Motor neuron (in vitro differentiated cells): ENCODE data around the gene MYADML2. TPM values are rescaled to one million over a fixed set of nuclear protein-coding genes. Genes with fewer than 3 reads are reported as not detected.

ENCODE experiments used
- ATAC-seq, 8 experiments: fragments of 200-7000 bp; cut with Tn5 transposase; replicated peaks in 6 of 8; 2 replicates each; pipeline ENCODE4 v1.8.0; 2021; ENCODE audit warnings: mild to moderate bottlenecking in 8 of 8, moderate library complexity in 8 of 8
- H3K27ac ChIP-seq, 2 donors: fragments of 250-450 bp; sonication (Bioruptor Pico); 2 replicates each; pipeline ENCODE4 v1.9.0; 2021; ENCODE audit warnings: antibody characterized with exemption in 2 of 2, mild to moderate bottlenecking in 2 of 2, moderate library complexity in 1 of 2
- H3K4me1 ChIP-seq, 2 donors: fragments of 250-450 bp; sonication (Bioruptor Pico); replicated peaks in 1 of 2; 2 replicates each; pipeline ENCODE4 v1.6.1; 2021; ENCODE audit warnings: antibody characterized with exemption in 2 of 2, mild to moderate bottlenecking in 2 of 2, moderate library complexity in 1 of 2
- H3K4me3 ChIP-seq, 5 donors: fragments of 250-450 bp; sonication (Bioruptor Pico); 2 replicates each; pipeline ENCODE4 v1.9.0; 2021; ENCODE audit warnings: antibody characterized with exemption in 5 of 5, mild to moderate bottlenecking in 5 of 5, moderate library complexity in 4 of 5
- WGBS, 10 experiments: fragments of 450-650 bp; shearing (Covaris generic); methylation state at CpG; one replicate each; pipeline ENCODE4 v1.0.0; 2022; 5-methylcytosine and 5-hydroxymethylcytosine counted together
- in situ Hi-C, 9 experiments: fragments of 400-800 bp; cut with MboI; loops; one replicate each; pipeline ENCODE4 v1.15.0; 2021; ENCODE audit warnings: low sequenced_read_pairs in 9 of 9, low pct_unique_long_range_greater_than_20kb in 2 of 9; ENCODE audit not compliant: unreplicated experiment in 9 of 9
- total RNA-seq, 8 experiments: library from RNA; unstranded; fragments of 300-600 nt; gene quantifications; 2 replicates each; pipeline versions ENCODE4 v1.2.3 to v1.2.4, GENCODE V29; 2022

The MYADML2 gene
- total RNA-seq, 8 experiments from 2014 or later: 0.10 to 1.4 (median 0.47) TPM

DNA sequence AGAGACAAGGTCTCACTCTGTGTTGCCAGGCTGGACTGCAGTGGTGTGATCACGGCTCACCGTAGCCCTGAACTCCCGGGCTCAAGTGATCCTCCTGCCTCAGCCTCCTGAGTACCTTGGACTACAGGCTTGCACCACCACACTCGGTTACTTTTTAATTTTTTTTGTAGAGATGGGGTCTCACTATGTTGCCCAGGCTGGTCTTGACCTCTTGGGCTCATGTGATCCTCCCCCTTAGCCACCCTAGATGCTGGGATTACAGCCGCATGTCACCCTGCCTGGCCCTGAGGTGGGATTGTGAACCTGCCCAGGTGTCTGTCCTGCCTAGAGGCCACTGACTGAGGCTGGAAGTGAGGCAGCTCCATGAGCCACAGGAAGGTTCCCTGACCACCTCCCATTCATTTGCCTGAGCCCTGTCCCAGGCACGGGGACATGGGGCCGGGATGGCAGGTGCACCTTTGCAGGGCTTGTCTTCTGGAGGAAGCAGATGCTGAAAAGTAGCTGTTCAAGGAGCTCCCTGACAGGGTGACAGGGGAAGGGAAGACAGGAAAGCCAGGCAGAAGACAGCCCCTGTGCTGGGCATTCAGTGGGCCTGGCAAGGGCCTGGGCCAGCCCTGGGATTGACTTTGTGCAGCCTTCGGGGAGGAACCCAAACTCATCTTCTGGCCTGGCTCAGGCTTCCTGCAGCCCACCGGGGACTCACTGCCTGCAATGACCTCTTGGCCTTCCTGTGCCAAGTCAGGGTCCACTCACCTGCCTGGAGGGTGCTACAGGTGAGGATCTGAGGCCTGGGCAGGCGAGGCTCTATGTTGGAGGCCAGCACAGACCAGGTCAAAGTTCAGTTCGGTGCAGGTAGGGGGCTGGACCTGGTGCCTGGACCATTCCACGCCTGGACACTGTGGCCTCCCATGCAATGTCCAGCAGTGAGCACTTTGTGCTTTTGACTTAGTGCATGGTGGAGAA lies 22.1 kb upstream of the MYADML2 start:
- in situ Hi-C loops: no loop called here
- no peak overlapping the region for H3K4me3 ChIP-seq
- WGBS, 10 experiments: 60 to 100% (median 93%) methylated on average over 1 to 7 of the region's 12 CpGs; no CpG with 5 or more reads in 1 of the 10 experiments
- peaks cover 24 to 26% of the 10 kb centered on the region in 2 donors for H3K4me1 ChIP-seq
- no peak overlapping the region for H3K27ac ChIP-seq
- no peak for ATAC-seq

DNA sequence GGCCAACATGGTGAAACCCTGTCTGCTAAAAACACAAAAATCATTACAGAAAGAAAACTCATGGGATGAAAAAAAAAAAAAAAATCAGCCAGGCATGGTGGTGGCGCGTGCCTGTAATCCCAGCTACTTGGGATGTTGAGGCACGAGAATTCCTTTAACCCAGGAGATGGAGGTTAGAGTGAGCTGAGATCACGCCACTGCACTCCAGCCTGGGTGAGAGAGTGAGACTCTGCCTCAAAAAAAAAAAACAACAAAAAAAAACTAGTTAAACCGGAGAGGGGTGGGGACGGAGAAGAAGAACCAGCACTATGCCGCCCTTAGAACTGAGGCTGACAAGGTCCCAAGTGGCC lies 21.3 kb upstream of the MYADML2 start:
- WGBS, 10 experiments: 48 to 86% (median 69%) methylated on average over 2 to 5 of the region's 7 CpGs; no CpG with 5 or more reads in 1 of the 10 experiments
- Histone ChIP-seq H3K4me1 (peaks cover 24 to 26% of the 10 kb centered on the region in 2 donors), H3K4me3 (peak overlapping the region in 1 of 5 donors; percentile 2), H3K27ac (no peak overlapping the region)
- ATAC-seq: no peak
- in situ Hi-C loops: no loop called here

DNA sequence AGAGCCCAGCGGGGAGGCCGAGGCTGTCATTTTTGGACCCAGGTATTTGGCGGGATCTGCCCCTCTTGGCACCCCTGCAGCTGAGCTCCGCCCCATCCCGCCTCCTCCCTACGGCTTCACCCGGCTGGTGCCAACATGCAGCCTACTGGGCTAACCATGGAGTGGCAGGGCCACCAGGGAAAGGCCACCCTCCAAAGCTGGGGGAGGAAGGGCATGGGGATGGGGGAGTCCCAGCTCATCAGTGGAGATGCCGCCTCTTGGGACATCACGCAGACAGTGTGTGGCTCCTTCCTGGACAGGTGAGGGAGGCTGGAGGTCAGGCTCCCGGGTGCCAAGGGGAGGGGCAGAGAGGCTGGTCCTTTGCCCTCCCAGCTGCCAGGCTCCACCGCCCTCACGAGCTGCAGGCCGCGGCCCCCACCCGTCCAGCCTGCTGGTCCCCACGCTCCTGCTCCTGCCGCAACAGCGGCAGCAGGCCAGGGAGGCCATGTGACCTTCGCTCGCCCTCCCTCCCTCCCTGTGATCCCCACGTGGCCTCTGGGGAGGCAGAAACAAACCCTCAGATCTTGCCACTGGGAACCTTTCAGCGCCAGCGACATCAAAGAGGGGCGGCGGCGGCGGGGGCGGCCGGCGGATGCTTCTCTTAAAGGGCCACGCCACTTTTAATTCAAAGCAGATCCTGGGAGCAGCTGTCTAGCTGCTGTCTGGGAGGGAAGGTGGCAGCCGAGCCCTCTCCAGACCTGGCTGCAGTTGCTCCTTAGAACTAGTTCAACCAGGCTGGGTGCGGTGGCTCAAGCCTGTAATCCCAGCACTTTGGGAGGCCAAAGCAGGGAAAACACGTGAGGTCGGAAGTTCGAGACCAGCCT lies 20.7 kb upstream of the MYADML2 start:
- Histone ChIP-seq H3K4me1 (peaks cover 24 to 26% of the 10 kb centered on the region in 2 donors), H3K27ac (peak overlapping the region in 1 of 2 donors; percentile 2), H3K4me3 (peak overlapping the region in 1 of 5 donors; percentile 2)
- ATAC-seq: peak; percentile 74 to 90 (median 83)
- in situ Hi-C loops: no loop called here
- 22 to 80% (median 31%) methylated on average over 1 to 8 of the region's 36 CpGs; no CpG with 5 or more reads in 6 of the 10 experiments for WGBS, 10 experiments

DNA sequence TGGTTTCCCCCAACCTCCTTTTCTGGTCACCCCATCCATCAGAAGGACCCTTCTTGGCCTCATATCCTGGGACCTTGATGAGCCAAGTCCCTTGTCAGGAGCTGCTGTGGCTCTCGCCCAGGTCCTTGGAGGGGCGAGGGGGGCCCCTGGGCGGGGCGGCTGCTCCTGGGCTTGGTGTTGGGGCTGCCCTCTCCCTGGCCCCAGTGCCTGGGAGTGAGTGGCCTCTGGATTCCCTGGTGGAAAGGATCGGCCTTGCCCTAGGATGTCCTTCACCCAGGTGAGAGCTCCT lies 20.2 kb upstream of the MYADML2 start:
- H3K4me3 ChIP-seq: no peak overlapping the region
- WGBS, 10 experiments: 67 to 90% methylated on average over 2 to 3 of the region's 5 CpGs; no CpG with 5 or more reads in 8 of the 10 experiments
- ATAC-seq: peak in 4 of 8 experiments; percentile 1 to 9 (median 6)
- in situ Hi-C loops: no loop called here
- H3K4me1 ChIP-seq: peaks cover 24 to 26% of the 10 kb centered on the region in 2 donors
- H3K27ac ChIP-seq: peak overlapping the region in 1 of 2 donors; percentile 4

- Histone ChIP-seq H3K4me1 (peaks cover 26% of the 10 kb centered on the region in 2 donors), H3K4me3 (no peak overlapping the region), H3K27ac (peak overlapping the region in 1 of 2 donors; percentile 4)
- peak; percentile 7 to 67 (median 60) for ATAC-seq
- WGBS, 10 experiments: 51 to 72% (median 67%) methylated on average over 2 to 7 of the region's 41 CpGs; no CpG with 5 or more reads in 6 of the 10 experiments
- in situ Hi-C loops: no loop called here
Measured at GRCh38 chr17:81966343-81967243, 19.6 kb upstream of the MYADML2 start.

- peaks cover 26 to 33% of the 10 kb centered on the region in 2 donors for H3K4me1 ChIP-seq
- WGBS, 10 experiments: 10 to 88% (median 38%) methylated on average over 2 to 7 of the region's 22 CpGs; no CpG with 5 or more reads in 3 of the 10 experiments
- in situ Hi-C loops: no loop called here
Measured at GRCh38 chr17:81964081-81964849, 17.2 kb upstream of the MYADML2 start.

DNA sequence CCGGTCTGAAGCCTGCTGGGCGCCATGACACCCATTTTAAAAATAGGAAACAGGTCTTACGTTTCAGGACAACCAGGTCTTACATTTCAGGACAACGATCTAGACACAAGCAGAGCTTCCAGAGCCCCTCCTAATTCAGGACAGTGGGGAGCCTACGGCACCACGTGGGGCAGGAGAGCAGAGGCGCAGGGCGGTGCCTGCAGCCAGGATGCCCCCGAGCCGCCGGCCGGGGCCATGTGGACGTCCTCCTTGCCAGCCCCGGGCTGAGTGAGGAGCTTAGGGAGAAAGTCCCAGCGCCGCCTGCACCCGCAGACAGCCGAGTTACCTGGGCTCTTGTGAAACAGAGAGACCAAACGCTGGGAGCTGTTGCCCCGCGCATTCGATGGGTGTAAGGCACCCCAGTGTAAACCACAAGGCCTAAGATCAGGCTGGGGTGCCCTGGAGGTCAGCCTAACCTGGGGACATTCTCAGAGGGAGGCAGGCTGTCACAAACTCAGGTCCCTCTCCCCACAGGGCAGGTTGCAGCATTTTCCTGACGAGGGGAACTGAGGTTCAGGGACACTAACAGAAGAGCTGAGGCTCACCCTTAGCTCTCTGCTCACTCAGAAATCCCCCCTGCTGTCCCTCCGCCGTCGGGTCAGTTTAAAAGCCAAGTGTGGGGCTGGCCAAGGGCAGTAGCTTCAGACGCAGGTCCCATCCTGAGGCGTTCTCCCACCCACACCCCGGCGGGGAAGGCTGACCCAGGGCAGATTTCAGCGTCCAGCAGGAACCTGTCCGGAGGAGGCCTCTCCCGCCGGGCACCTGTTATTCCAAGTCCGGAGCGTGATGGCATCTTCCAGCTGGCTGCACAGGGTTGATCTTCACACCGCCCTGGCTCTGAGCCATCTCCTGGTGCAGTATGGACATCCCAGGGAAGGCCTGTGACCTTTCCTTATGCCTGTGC lies 15.7 kb upstream of the MYADML2 start:
- H3K4me1 ChIP-seq: peaks cover 20 to 28% of the 10 kb centered on the region in 2 donors
- no peak for ATAC-seq
- no peak overlapping the region for H3K4me3 ChIP-seq
- 0 to 93% (median 48%) methylated on average over 1 to 13 of the region's 37 CpGs; no CpG with 5 or more reads in 3 of the 10 experiments for WGBS, 10 experiments
- in situ Hi-C loops: no loop called here
- no peak overlapping the region for H3K27ac ChIP-seq

More at GRCh38 chr17:81964081-81964849, 17.2 kb upstream of the MYADML2 start:
- Histone ChIP-seq H3K4me3 (no peak overlapping the region), H3K27ac (no peak overlapping the region)
- no peak for ATAC-seq

GRCh38 chr17:81961521-81962498 lies 14.8 kb upstream of the MYADML2 start:
- H3K4me3 ChIP-seq: peak overlapping the region in 2 of 5 donors; percentile 7 to 16
- in situ Hi-C loops: no loop called here
- 8 to 90% (median 52%) methylated on average over 2 to 8 of the region's 82 CpGs; no CpG with 5 or more reads in 6 of the 10 experiments for WGBS, 10 experiments
- ATAC-seq: peak in 3 of 8 experiments; percentile 3 to 12 (median 6)
- H3K4me1 ChIP-seq: peaks cover 15 to 23% of the 10 kb centered on the region in 2 donors
- no peak overlapping the region for H3K27ac ChIP-seq

DNA sequence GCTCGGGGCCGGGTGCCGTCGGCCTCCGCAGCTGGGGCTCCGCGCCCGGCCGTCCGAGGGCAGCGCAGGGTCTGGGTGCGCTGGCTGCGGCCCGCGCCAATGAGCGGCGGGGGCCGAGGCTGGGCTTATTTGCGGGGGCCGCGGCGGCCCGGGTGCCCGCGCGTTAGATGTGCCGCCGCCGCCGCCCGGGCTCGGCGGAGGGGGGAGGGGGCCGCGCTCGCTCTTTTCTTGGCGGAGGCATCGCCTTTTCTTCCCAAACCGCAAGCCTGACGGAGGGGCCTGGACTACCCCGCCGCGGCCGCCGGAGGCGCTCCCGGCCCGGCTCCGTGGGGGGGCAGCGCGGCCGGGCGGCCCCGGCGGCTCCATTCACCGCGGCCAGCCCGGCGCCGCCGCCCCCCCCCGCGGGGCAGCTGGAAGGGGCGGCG lies 14.1 kb upstream of the MYADML2 start, which contains the start of gene NOTUM:
TSS of gene NOTUM (minus strand) at position 101 of the 425 bp plus-strand sequence. CDS start 278 bp downstream, outside the sequence.
- peak within 1 kb of the TSS; percentile 22 to 36 (median 28) for H3K4me3 ChIP-seq
- in situ Hi-C loops: no loop called here
- H3K4me1 ChIP-seq: peaks cover 13 to 24% of the 10 kb centered on the region in 2 donors
- ATAC-seq: peak; percentile 16 to 70 (median 41)
- H3K27ac ChIP-seq: no peak within 1 kb of the TSS
- no CpG with 5 or more reads among the region's 65 CpGs for whole genome bisulfite sequencing, 10 experiments
